ENCODE data around the gene OR4A16. TPM values are rescaled to one million over a fixed set of nuclear protein-coding genes. Genes with fewer than 3 reads are reported as not detected.

The OR4A16 gene
- total and polyA plus RNA-seq, 8 donors, result not detected

DNA sequence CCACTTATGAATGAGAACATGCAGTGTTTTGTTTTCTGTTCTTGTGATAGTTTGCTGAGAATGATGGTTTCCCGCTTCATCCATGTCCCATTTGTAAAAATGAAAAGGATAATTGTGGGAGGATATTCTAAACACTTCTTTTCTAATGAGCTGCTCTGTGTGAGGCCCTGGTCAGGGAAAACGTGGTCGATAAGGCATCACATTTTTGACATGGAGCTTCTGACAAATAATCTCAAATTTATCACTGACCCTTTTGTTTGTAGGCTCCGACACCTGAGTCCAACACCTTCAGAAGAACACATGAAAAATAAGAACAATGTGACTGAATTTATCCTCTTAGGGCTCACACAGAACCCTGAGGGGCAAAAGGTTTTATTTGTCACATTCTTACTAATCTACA is 24.7 kb downstream of the OR4A16 start, which contains the start of gene OR4A15:
Gene OR4A15 (plus strand): TSS at position 301 of the 400 bp plus-strand sequence. CDS start 0 bp downstream, at position 301.
- no peaks in the 10 kb centered on the region for H3K9me3 ChIP-seq
- H3K27me3 ChIP-seq, result peaks cover 0 to 3% (median 0%) of the 10 kb centered on the region in 4 donors
- TF ChIP-seq, protein P1, sequence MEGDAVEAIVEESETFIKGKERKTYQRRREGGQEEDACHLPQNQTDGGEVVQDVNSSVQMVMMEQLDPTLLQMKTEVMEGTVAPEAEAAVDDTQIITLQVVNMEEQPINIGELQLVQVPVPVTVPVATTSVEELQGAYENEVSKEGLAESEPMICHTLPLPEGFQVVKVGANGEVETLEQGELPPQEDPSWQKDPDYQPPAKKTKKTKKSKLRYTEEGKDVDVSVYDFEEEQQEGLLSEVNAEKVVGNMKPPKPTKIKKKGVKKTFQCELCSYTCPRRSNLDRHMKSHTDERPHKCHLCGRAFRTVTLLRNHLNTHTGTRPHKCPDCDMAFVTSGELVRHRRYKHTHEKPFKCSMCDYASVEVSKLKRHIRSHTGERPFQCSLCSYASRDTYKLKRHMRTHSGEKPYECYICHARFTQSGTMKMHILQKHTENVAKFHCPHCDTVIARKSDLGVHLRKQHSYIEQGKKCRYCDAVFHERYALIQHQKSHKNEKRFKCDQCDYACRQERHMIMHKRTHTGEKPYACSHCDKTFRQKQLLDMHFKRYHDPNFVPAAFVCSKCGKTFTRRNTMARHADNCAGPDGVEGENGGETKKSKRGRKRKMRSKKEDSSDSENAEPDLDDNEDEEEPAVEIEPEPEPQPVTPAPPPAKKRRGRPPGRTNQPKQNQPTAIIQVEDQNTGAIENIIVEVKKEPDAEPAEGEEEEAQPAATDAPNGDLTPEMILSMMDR (IDR thresholded peaks at IDR 0.05), result no peak
- WGBS, 2 donors, result 39 to 47% methylated on average over 4 of the region's 4 CpGs
- ATAC-seq, result no peak
- DNase-seq, result no peak
- intact Hi-C loops (cut with DNase I), result no loop called here
- no peaks in the 10 kb centered on the region for H3K4me1 ChIP-seq
- no peak within 1 kb of the TSS for H3K4me3 ChIP-seq
- no peak within 1 kb of the TSS for H3K27ac ChIP-seq
- FAIRE-seq, result no peak
- H3K36me3 ChIP-seq, result no peaks in the 10 kb centered on the region

Other genes starting within 250 kb of the OR4A16 start
- gene TRIM48, start 81.0 kb upstream of the OR4A16 start, total RNA-seq, result not detected
- not detected for gene TRIM48, start 81.0 kb upstream of the OR4A16 start, polyA plus RNA-seq
- gene OR4A15, start 24.8 kb downstream of the OR4A16 start, total RNA-seq, result not detected
- not detected for gene OR4A15, start 24.8 kb downstream of the OR4A16 start, polyA plus RNA-seq
- gene OR4C15, start 211.3 kb downstream of the OR4A16 start, total RNA-seq, result not detected
- not detected for gene OR4C15, start 211.3 kb downstream of the OR4A16 start, polyA plus RNA-seq
- gene OR4C16, start 228.9 kb downstream of the OR4A16 start, total RNA-seq, result not detected
- gene OR4C16, start 228.9 kb downstream of the OR4A16 start, polyA plus RNA-seq, result not detected

Data from pancreas (tissue), 10 donors.